Caco-2 (cell line): ENCODE data around the gene SLC12A5. TPM values are rescaled to one million over a fixed set of nuclear protein-coding genes. Genes with fewer than 3 reads are reported as not detected.

ENCODE experiments used
- BruUV-seq: library from RNA; stranded (reverse); fragments of 400-500 nt; replicated peaks from 2 replicates; lab custom pipeline; 2021; lab: Mats Ljungman, UMichigan
- CTCF ChIA-PET: fragments of 300-600 bp; sonication (Branson Sonifier 250); formaldehyde crosslinking; loops from one replicate; lab custom pipeline; 2022; ENCODE audit warnings: antibody characterized with exemption; lab: Charles Lee
- POLR2A ChIA-PET: fragments of 300-600 bp; sonication (Branson Sonifier 250); formaldehyde crosslinking; loops from one replicate; lab custom pipeline; 2022; ENCODE audit warnings: antibody characterized with exemption; lab: Charles Lee
- DNase-seq, 2 experiments: peaks; one replicate each; pipeline versions ENCODE4 v3.0.0 to v3.0.0-alpha.2; 2020 to 2022
- H3K27me3 ChIP-seq: replicated peaks from 2 replicates; pipeline ENCODE4 v1.6.0; 2011; ENCODE audit warnings: low read length; ENCODE audit not compliant: control insufficient read depth, insufficient read depth
- H3K36me3 ChIP-seq: 2 replicates; pipeline ENCODE4 v1.5.1; 2011; ENCODE audit warnings: low read length; ENCODE audit not compliant: control insufficient read depth, insufficient read depth
- H3K4me1 ChIP-seq: fragments of 250-450 bp; sonication (Bioruptor Pico); 2 replicates; pipeline ENCODE4 v1.5.1; 2020; ENCODE audit warnings: mild to moderate bottlenecking
- H3K4me3 ChIP-seq: 2 replicates; pipeline ENCODE4 v1.5.1; 2011; ENCODE audit warnings: low read depth, mild to moderate bottlenecking, control low read depth, low read length
- H3K9me3 ChIP-seq: fragments of 250-450 bp; sonication (Bioruptor Pico); 2 replicates; pipeline ENCODE4 v1.5.1; 2020; ENCODE audit warnings: mild to moderate bottlenecking, moderate library complexity
- H3K27ac Mint-ChIP-seq: one replicate; pipeline ENCODE4 v1.8.0; 2022; ENCODE audit warnings: mixed read lengths; ENCODE audit not compliant: unreplicated experiment
- H3K27me3 Mint-ChIP-seq: one replicate; pipeline ENCODE4 v1.8.0; 2022; ENCODE audit warnings: mixed read lengths; ENCODE audit not compliant: insufficient read depth, unreplicated experiment
- H3K36me3 Mint-ChIP-seq: one replicate; pipeline ENCODE4 v1.8.0; 2022; ENCODE audit warnings: mild to moderate bottlenecking, mixed read lengths; ENCODE audit not compliant: insufficient read depth, unreplicated experiment
- H3K4me1 Mint-ChIP-seq: one replicate; pipeline ENCODE4 v1.8.0; 2022; ENCODE audit warnings: low read depth, mixed read lengths; ENCODE audit not compliant: unreplicated experiment
- H3K4me3 Mint-ChIP-seq: one replicate; pipeline ENCODE4 v1.8.0; 2022; ENCODE audit warnings: mild to moderate bottlenecking, moderate library complexity, mixed read lengths; ENCODE audit not compliant: unreplicated experiment
- H3K9me3 Mint-ChIP-seq: one replicate; pipeline ENCODE4 v1.8.0; 2022; ENCODE audit warnings: mixed read lengths; ENCODE audit not compliant: unreplicated experiment
- CTCF ChIP-seq, 2 experiments: fragments of 200-600 bp in 1 of 2; IDR thresholded peaks; 1 replicate in 1 of 2; 2 replicates in 1 of 2; pipeline versions ENCODE4 v1.5.1 to v1.8.0; 2011 to 2022; ENCODE audit warnings: antibody characterized with exemption in 1 of 2, control low read depth in 1 of 2, inconsistent platforms in 1 of 2, low read depth in 1 of 2, low read length in 1 of 2, mild to moderate bottlenecking in 1 of 2, moderate library complexity in 1 of 2; ENCODE audit not compliant: insufficient read depth in 1 of 2, severe bottlenecking in 1 of 2, unreplicated experiment in 1 of 2
- intact Hi-C: fragments of 100-400 bp; cut with micrococcal nuclease; formaldehyde crosslinking; loops from one replicate; pipeline ENCODE4 v1.10.0; 2022; ENCODE audit not compliant: unreplicated experiment
- total RNA-seq: library from RNA; stranded (reverse); gene quantifications from 2 replicates; pipeline ENCODE4 v1.2.3, GENCODE V29; 2022

Gene SLC12A5
- total RNA-seq, 1 experiment from 2014 or later = 1.9 TPM

DNA sequence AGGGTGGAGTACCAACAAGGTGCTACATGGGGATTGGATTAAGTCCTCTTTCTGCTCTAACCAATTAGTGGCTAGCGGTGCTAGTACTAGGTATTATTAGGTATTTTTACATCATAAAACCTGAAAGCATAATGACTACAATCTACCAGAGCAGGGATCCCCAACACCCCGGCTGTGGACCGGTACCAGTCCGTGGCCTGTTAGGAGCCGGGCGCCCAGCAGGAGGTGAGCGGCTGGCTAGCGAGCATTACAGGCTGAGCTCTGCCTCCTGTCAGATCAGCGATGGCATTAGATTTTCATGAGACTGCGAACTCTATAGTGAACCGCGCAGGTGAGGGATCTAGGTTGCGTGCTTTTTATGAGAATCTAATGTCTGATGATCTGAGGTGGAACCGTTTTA is 80.0 kb downstream of the SLC12A5 start:
- BruUV-seq = no TSS peak
- CTCF ChIA-PET = no interaction called here
- Histone ChIP-seq H3K4me3 (no peak overlapping the region), H3K27me3 (peaks cover 5% of the 10 kb centered on the region; the same call in 1 of the 2 replicates), H3K36me3 (no peaks in the 10 kb centered on the region), H3K9me3 (peaks cover 6% of the 10 kb centered on the region; the same call in 1 of the 2 replicates), H3K4me1 (no peaks in the 10 kb centered on the region)
- POLR2A ChIA-PET = no interaction called here
- no peaks in the 10 kb centered on the region for H3K4me1 Mint-ChIP-seq
- DNase-seq = no peak
- H3K36me3 Mint-ChIP-seq = no peaks in the 10 kb centered on the region
- no peaks in the 10 kb centered on the region for H3K9me3 Mint-ChIP-seq
- peaks cover 37% of the 10 kb centered on the region for H3K27me3 Mint-ChIP-seq
- no peak overlapping the region for H3K4me3 Mint-ChIP-seq
- no peak for TF ChIP-seq CTCF (IDR thresholded peaks at IDR 0.05; ENCODE audit: insufficient read depth in 1 of 2, low read depth in 1 of 2, low read length in 1 of 2, severe bottlenecking in 1 of 2, unreplicated experiment in 1 of 2)
- intact Hi-C loops = no loop called here
- no peak overlapping the region for H3K27ac Mint-ChIP-seq

Other genes starting within 250 kb of the SLC12A5 start
- 1.1 and 1.7 TPM in 2 replicates for gene WFDC3, start 237.3 kb upstream of the SLC12A5 start, total RNA-seq
- gene DNTTIP1, start 237.3 kb upstream of the SLC12A5 start, total RNA-seq = 89.3 and 105 TPM in 2 replicates
- gene UBE2C, start 216.6 kb upstream of the SLC12A5 start, total RNA-seq = 409 and 423 TPM in 2 replicates
- gene TNNC2, start 201.9 kb upstream of the SLC12A5 start, total RNA-seq = not detected in 2 replicates
- 14.1 and 15.6 TPM in 2 replicates for gene SNX21, start 195.4 kb upstream of the SLC12A5 start, total RNA-seq
- gene ACOT8, start 171.8 kb upstream of the SLC12A5 start, total RNA-seq = 35.1 and 36.2 TPM in 2 replicates
- 6.1 and 6.4 TPM in 2 replicates for gene ZSWIM3, start 171.6 kb upstream of the SLC12A5 start, total RNA-seq
- gene ZSWIM1, start 148.0 kb upstream of the SLC12A5 start, total RNA-seq = 24.8 and 27.3 TPM in 2 replicates
- 6.7 and 7.3 TPM in 2 replicates for gene SPATA25, start 141.6 kb upstream of the SLC12A5 start, total RNA-seq
- 12.6 TPM in 2 replicates for gene NEURL2, start 138.0 kb upstream of the SLC12A5 start, total RNA-seq
- gene CTSA, start 137.9 kb upstream of the SLC12A5 start, total RNA-seq = 282 and 294 TPM in 2 replicates
- 39.6 and 42.6 TPM in 2 replicates for gene PLTP, start 117.1 kb upstream of the SLC12A5 start, total RNA-seq
- gene PCIF1, start 94.5 kb upstream of the SLC12A5 start, total RNA-seq = 66.5 and 75.9 TPM in 2 replicates
- 35.1 and 38.1 TPM in 2 replicates for gene ZNF335, start 57.0 kb upstream of the SLC12A5 start, total RNA-seq
- 0.16 TPM in 1 of 2 replicates, not detected in the other for gene MMP9, start 20.3 kb upstream of the SLC12A5 start, total RNA-seq
- gene NCOA5, start 60.7 kb downstream of the SLC12A5 start, total RNA-seq = 52.5 and 53.3 TPM in 2 replicates
- not detected in 2 replicates for gene CD40, start 89.1 kb downstream of the SLC12A5 start, total RNA-seq